Esophagus (tissue), 2 donors: ENCODE measurements around the gene PSEN1. TPM values are rescaled to one million over a fixed set of nuclear protein-coding genes. Genes with fewer than 3 reads are reported as not detected.
A peak's percentile ranks its signal among the peaks of the same experiment; 100 is the strongest.

Experiments used
- H3K27ac ChIP-seq, 2 donors: one replicate each; pipeline ENCODE4 v1.5.1; 2013; ENCODE audit warnings: low read depth in 2 of 2, mild to moderate bottlenecking in 2 of 2, inconsistent platforms in 1 of 2, low read length in 1 of 2, moderate library complexity in 1 of 2
- H3K27me3 ChIP-seq, 2 donors: one replicate each; pipeline ENCODE4 v1.6.1; 2013; ENCODE audit warnings: low read length in 2 of 2, control low read depth in 1 of 2, mild to moderate bottlenecking in 1 of 2; ENCODE audit not compliant: insufficient read depth in 2 of 2, control insufficient read depth in 1 of 2
- H3K36me3 ChIP-seq, 2 donors: one replicate each; pipeline ENCODE4 v1.6.1; 2013; ENCODE audit warnings: low read length in 1 of 2; ENCODE audit not compliant: control insufficient read depth in 2 of 2, insufficient read depth in 2 of 2
- H3K4me1 ChIP-seq, 2 donors: one replicate each; pipeline ENCODE4 v1.6.1; 2013; ENCODE audit warnings: low read length in 1 of 2; ENCODE audit not compliant: control insufficient read depth in 2 of 2, insufficient read depth in 2 of 2
- H3K4me3 ChIP-seq, 2 donors: one replicate each; pipeline ENCODE4 v1.5.1; 2013; ENCODE audit warnings: low read length in 2 of 2, mild to moderate bottlenecking in 2 of 2, low read depth in 1 of 2, moderate library complexity in 1 of 2
- H3K9me3 ChIP-seq, 2 donors: one replicate each; pipeline ENCODE4 v1.6.1; 2013; ENCODE audit warnings: mild to moderate bottlenecking in 2 of 2, low read depth in 1 of 2, low read length in 1 of 2, moderate library complexity in 1 of 2; ENCODE audit not compliant: control insufficient read depth in 2 of 2, insufficient read depth in 1 of 2
- WGBS, 2 donors: extraction: QIAGEN DNeasy Blood & Tissue Kit; methylation state at CpG; one replicate each; pipeline ENCODE4 v1.1.7; 2013; 5-methylcytosine and 5-hydroxymethylcytosine counted together
- polyA plus RNA-seq, 2 donors: library from polyadenylated mRNA; stranded (reverse); fragments of 200-250 nt; gene quantifications; one replicate each; pipeline ENCODE4 v1.2.3, GENCODE V29; 2013
- donor health status: healthy with polysubstance abuse.
- donor health status: Bipolar disorder and iron deficiency.

The PSEN1 gene
- polyA plus RNA-seq, result 10 to 100 TPM; 21.1 to 23.3 TPM

DNA sequence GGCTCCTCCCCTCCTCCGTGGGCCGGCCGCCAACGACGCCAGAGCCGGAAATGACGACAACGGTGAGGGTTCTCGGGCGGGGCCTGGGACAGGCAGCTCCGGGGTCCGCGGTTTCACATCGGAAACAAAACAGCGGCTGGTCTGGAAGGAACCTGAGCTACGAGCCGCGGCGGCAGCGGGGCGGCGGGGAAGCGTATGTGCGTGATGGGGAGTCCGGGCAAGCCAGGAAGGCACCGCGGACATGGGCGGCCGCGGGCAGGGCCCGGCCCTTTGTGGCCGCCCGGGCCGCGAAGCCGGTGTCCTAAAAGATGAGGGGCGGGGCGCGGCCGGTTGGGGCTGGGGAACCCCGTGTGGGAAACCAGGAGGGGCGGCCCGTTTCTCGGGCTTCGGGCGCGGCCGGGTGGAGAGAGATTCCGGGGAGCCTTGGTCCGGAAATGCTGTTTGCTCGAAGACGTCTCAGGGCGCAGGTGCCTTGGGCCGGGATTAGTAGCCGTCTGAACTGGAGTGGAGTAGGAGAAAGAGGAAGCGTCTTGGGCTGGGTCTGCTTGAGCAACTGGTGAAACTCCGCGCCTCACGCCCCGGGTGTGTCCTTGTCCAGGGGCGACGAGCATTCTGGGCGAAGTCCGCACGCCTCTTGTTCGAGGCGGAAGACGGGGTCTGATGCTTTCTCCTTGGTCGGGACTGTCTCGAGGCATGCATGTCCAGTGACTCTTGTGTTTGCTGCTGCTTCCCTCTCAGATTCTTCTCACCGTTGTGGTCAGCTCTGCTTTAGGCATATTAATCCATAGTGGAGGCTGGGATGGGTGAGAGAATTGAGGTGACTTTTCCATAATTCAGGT lies at the start of gene PSEN1:
TSS of gene PSEN1 (plus strand) at position 121 of the 839 bp plus-strand sequence. CDS start 11,513 bp downstream, outside the sequence.
- Histone ChIP-seq H3K36me3 (peaks cover 0 to 5% of the 10 kb centered on the region in 2 donors), H3K27ac (peak within 1 kb of the TSS; percentile 98 to 100), H3K9me3 (no peaks in the 10 kb centered on the region), H3K4me3 (peak within 1 kb of the TSS; percentile 76 to 80), H3K27me3 (no peaks in the 10 kb centered on the region), H3K4me1 (peaks cover 2 to 6% of the 10 kb centered on the region in 2 donors)
- 0% methylated on average over 63 to 71 of the region's 71 CpGs for WGBS, 2 donors

DNA sequence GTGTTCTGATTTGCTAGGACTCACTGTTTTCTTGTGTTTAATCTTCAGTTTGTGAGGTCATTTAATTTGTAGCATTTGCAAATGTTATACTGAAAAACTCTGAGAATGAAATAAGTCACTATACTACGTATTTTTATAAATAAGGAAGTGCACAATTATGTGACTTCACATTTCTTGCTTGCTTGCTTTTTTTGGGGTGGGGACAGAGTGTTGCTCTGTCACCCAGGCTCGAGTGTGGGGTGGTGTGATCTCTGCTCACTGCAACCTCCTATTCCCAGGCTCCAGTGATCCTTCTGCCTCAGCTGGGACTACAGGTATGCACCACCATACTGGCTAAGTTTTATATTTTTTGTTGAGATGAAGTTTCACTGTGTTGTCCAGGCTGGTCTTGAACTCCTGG lies 45.3 kb upstream of the PSEN1 start:
- Histone ChIP-seq H3K27me3 (no peaks in the 10 kb centered on the region), H3K36me3 (peaks cover 5 to 14% of the 10 kb centered on the region in 2 donors), H3K27ac (no peak overlapping the region), H3K4me3 (no peak overlapping the region), H3K4me1 (no peaks in the 10 kb centered on the region), H3K9me3 (no peaks in the 10 kb centered on the region)
- WGBS, 2 donors, result 90 to 92% methylated on average over 2 of the region's 2 CpGs

DNA sequence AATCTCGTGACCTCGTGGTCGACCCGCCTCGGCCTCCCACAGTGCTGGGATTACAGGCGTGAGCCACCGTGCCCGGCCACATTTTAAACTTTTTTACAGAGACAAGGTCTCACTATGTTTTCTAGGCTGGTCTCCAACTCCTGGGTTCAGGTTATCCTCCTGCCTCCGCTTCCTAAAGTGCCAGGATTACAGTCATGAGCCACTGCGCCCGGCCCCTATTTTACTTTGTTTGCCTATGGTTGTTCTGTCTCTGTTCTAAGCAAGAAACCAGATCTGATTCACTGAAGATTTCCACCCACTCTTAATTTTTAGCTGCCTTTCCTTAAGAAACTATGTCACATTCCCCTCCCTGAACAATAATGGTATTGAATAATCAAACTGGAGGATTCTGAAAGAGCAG lies 38.9 kb upstream of the PSEN1 start:
- Histone ChIP-seq H3K36me3 (peaks cover 0 to 11% of the 10 kb centered on the region in 2 donors), H3K4me1 (no peaks in the 10 kb centered on the region), H3K9me3 (no peaks in the 10 kb centered on the region), H3K4me3 (no peak overlapping the region), H3K27me3 (no peaks in the 10 kb centered on the region), H3K27ac (no peak overlapping the region)
- 96 to 97% methylated on average over 11 of the region's 11 CpGs for WGBS, 2 donors

DNA sequence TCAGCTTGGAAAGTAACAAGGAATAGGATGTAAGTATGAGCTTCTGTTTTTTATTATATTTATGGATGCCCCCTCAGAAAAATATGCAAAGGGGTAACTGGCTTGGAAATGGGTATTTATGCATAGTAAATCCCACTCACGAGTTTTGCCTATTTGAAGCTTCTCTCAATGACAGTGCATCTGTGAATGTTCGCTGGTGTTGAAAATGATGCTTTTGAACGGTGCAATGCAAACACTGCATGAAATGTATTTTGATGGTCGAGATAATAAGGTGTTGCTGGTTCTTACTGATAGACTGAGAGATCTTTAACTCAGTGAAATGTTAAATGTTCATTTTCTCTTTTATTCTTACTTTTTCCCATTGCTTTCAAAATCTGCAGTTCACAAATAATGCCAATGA lies 36.0 kb upstream of the PSEN1 start:
- WGBS, 2 donors, result 91 to 93% methylated on average over 4 of the region's 4 CpGs
- Histone ChIP-seq H3K9me3 (no peaks in the 10 kb centered on the region), H3K36me3 (peaks cover 7 to 13% of the 10 kb centered on the region in 2 donors), H3K27me3 (no peaks in the 10 kb centered on the region), H3K27ac (no peak overlapping the region), H3K4me1 (no peaks in the 10 kb centered on the region), H3K4me3 (no peak overlapping the region)

DNA sequence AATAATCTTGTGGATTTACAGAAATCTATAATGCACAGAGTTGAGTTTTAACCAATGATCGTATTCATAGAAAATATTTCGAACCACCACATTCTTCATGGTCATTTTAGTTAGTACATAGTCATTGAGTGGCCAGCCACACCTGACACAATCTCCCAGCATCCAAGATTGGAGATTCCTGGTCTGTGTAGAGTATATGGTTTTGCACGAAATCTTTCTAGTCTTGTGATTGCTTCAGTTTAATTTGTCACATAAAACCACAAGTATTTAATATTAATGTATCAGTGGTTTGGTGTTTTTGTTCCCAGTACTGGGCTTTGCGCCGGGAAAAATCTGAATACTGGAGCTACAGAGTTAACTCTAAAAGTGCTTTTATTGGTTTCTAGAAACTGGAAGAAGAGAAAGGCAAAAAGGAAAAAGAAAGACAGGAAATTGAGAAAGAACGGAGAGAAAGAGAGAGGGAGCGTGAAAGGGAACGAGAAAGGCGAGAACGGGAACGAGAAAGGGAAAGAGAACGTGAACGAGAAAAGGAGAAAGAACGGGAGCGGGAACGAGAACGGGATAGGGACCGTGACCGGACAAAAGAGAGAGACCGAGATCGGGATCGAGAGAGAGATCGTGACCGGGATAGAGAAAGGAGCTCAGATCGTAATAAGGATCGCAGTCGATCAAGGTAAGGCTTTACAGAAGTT lies 33.4 kb upstream of the PSEN1 start:
- H3K27me3 ChIP-seq, result no peaks in the 10 kb centered on the region
- H3K9me3 ChIP-seq, result no peaks in the 10 kb centered on the region
- H3K27ac ChIP-seq, result no peak overlapping the region
- 97% methylated on average over 27 of the region's 27 CpGs for WGBS, 2 donors
- H3K36me3 ChIP-seq, result peaks cover 7% of the 10 kb centered on the region in 2 donors
- H3K4me1 ChIP-seq, result no peaks in the 10 kb centered on the region
- H3K4me3 ChIP-seq, result no peak overlapping the region

DNA sequence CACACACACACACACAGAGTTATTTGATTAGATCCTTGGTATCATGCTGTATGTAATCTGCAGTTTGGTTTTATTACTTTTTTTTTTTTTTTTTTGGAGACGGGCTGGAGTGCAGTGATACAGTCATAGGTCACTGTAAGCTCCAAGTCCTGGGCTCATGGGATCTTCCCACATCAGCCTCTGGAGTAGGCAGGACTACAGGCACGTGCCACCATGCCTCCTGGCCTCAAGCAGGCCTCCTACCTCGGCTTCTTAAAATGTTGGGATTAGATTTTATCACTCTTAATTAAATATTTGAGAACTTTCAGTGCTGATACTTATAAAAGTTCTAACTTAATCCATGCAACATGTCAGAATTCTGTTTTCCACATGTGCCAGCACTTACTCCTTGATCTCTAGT lies 31.3 kb upstream of the PSEN1 start:
- H3K27me3 ChIP-seq, result no peaks in the 10 kb centered on the region
- 67 to 85% methylated on average over 3 of the region's 3 CpGs for WGBS, 2 donors
- H3K9me3 ChIP-seq, result no peaks in the 10 kb centered on the region
- H3K36me3 ChIP-seq, result peaks cover 5 to 11% of the 10 kb centered on the region in 2 donors
- no peaks in the 10 kb centered on the region for H3K4me1 ChIP-seq
- H3K4me3 ChIP-seq, result no peak overlapping the region
- no peak overlapping the region for H3K27ac ChIP-seq

DNA sequence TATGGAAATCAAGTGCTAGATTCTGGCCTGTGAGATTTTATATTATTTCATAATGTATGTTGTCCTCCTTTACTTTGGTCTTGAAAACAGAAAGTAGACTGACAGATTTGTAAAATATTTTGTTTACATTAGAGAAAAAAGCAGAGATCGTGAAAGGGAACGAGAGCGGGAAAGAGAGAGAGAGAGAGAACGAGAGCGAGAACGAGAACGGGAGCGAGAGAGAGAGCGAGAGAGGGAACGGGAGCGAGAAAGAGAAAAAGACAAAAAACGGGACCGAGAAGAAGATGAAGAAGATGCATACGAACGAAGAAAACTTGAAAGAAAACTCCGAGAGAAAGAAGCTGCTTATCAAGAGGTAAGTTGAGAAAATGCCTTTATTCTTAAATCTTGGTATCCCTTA lies 30.6 kb upstream of the PSEN1 start:
- Histone ChIP-seq H3K4me1 (no peaks in the 10 kb centered on the region), H3K27me3 (no peaks in the 10 kb centered on the region), H3K9me3 (no peaks in the 10 kb centered on the region), H3K4me3 (no peak overlapping the region), H3K36me3 (peaks cover 12 to 13% of the 10 kb centered on the region in 2 donors), H3K27ac (no peak overlapping the region)
- 97% methylated on average over 16 of the region's 16 CpGs for WGBS, 2 donors

DNA sequence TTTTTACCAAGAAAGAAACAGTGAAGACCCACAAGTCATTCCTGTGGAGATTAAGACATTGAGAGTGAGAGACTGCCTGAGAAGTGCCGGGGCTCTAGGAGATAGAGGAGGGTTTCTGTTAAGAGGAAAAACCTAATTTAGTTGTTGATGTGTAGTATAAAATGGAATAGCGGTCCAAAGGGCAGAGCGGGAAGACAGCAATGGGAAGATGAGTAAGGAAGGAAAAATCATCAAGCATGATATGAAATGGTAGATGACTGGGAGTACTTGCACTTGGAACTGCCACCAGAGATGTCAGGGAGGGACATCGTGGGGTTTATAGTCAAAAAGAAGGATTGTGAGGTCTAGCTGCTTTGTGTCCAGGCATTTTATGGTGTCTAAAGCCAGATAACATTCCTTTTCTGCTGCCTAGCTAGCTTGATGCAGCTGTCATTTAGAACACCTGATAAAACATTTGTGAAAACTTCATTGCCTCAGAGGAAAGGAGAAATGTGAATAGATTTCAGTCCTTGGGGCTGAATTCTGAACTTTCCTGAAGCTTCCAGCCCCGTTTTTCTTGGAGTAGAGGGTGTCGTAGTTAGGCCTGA lies 20.1 kb upstream of the PSEN1 start:
- Histone ChIP-seq H3K9me3 (no peaks in the 10 kb centered on the region), H3K36me3 (peaks cover 0 to 16% of the 10 kb centered on the region in 2 donors), H3K4me1 (no peaks in the 10 kb centered on the region), H3K4me3 (no peak overlapping the region), H3K27me3 (no peaks in the 10 kb centered on the region), H3K27ac (no peak overlapping the region)
- 94% methylated on average over 6 of the region's 6 CpGs for WGBS, 2 donors

DNA sequence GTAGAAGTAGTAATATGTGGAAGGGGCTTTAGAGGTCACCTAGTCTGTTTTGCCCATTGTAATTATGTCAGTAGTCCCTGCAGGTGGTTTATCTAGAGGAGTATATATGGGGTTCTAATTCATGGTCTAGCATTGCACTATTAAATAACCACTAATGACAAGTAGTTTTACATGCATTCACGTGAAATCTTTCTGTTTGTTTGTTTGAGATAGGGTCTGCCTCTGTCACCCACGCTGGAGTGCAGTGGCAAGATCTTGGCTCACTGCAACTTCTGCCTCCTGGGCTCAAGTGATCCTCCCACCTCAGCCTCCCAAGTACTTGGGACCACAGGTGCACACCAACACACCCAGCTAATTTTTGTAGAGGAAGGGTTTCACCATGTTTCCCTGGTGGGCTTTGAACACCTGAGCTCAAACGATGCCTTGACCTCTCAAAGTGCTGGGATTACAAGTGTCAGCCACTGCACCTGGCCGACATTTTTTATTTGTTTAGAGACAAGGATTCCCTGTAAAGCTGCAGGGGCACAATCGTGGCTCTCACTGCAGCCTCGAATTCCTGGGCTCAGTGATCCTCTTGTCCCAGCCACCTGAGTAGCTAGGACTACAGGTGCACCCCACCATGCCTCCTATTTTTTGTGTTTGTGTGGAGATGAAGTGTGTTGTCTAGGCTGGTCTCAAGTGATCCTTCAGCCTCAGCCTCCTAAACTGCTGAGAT lies 12.0 kb upstream of the PSEN1 start:
- H3K9me3 ChIP-seq, result no peaks in the 10 kb centered on the region
- H3K36me3 ChIP-seq, result peaks cover 0 to 5% of the 10 kb centered on the region in 2 donors
- no peaks in the 10 kb centered on the region for H3K4me1 ChIP-seq
- 68 to 69% methylated on average over 6 of the region's 6 CpGs for WGBS, 2 donors
- no peak overlapping the region for H3K4me3 ChIP-seq
- no peak overlapping the region for H3K27ac ChIP-seq
- no peaks in the 10 kb centered on the region for H3K27me3 ChIP-seq
